ENCODE measurements around the gene SST. TPM values are rescaled to one million over a fixed set of nuclear protein-coding genes. Genes with fewer than 3 reads are reported as not detected.
"Not testable (repeated sequence)": the region's sequence is repeated elsewhere in the genome, so short reads cannot be mapped to it uniquely, and the experiment has no call there.

Gene SST
- total RNA-seq, 1 donor from 2014 or later, result not detected

DNA sequence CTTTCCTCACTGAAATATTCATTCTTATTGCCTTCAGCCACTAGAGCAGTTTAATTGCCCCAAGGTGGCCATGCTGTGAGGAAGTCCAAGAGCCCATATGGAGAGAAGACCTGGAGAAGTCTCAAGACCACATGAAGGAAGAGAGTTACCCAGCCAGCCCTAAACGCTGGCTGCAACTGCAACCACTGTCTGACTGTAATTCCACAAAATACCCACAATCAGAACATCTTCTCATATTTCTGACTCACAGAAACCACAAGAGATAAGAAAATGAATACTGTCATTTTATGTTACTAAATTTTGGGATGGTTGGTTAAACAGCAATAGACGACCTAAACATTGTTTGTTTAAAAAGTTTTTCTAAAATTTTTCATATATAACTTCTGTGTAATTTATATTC lies 14.7 kb upstream of the SST start:
- DNase-seq (ENCODE audit: low read depth), result no peak

DNA sequence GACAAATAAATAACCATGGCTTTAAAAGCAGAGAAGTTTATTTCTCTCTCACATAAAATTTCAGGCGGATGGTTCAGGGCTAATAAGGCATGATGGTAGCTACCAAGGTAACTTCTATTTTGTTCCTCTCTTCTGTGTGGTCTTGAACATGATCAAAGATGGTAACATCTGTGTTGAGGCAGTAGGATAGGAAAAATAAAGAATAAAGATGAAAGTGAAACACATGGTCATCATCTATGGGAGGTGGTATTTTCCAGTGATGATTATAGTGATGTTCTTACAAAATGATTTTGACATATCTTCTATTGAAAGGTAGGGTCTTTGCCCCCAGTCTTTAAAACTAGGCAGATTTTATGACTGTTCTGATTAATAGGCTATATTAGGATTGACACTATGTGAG lies 14.2 kb upstream of the SST start:
- DNase-seq (ENCODE audit: low read depth), result no peak

DNA sequence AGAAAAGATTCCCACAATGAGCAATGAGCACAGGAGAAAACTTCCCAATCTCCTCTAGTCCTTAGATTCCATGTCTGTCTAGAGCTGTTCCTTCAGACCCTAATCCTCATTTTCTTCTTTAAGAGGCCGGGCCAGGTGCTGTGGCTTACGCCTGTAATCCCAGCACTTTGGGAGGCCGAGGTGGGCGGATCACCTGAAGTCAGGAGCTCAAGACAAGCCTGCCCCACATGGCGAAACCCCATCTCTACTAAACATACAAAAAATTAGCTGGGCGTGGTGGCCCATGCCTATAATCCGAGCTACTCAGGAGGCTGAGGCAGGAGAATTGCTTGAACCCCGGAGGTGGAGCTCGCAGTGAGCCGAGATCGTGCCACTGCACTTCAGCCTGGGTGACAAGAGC lies 11.6 kb upstream of the SST start:
- not testable (repeated sequence) for DNase-seq (ENCODE audit: low read depth)

DNA sequence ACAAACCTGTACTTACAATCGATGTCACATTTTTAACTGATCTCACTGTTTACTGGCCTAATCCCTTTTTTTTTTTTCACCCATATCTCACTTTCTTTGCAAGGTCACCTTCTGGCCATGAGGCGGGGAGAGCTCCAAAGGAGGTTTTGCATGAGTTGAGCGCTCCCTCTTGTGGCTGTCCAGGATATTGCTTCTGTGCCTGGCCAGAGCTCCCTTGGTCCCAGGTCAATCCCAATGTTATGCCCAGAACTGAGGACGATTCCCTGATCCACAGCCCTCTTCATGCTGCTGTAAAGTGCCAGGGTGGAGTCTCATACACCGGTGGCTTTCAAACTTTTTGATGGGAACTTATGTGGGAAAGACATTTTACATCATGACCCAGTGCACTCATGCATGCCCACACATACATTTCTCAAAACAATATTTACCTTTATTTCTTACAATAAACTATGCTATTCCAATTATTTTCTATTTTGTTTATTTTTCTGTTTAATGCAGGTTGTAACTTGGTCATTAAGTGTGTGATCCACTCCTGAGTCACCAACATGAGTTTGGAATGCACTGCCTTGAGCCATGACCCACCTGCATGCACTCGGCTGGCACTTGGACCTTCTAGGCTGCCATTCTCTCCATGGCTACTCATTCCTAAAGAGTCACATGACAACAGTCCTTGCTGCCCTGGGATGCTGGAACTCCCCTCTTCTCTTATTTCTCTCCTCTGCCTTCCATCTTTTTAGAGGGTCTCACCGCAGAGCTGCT lies 9.6 kb upstream of the SST start:
- DNase-seq (ENCODE audit: low read depth), result peak; percentile 79

DNA sequence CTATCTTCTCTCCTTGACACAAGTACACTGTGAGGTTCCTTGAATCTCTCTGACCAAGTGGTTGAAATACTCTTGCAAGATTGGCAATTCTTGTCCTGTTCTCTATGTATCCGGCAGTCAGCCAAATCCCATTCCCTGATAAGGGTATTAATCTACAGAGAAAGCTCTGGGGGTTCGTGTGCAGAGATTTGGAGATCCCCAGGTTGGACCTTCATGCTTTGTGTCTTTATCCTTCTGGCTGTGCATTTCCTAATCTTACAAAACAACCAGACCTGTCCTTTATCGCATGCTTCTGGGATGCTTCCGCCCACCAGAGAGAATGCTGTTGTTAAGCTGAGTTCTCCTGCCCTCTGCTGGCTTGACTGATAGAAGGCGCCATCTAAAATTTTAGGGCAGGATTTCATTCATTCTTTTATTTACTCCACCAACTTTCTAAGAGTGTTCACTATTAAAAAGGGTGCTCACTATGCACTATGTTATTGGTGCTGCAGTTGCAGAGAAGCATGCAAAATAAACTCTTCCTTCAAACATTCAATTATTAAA lies 8.6 kb upstream of the SST start:
- peak; percentile 50 for DNase-seq (ENCODE audit: low read depth)

DNA sequence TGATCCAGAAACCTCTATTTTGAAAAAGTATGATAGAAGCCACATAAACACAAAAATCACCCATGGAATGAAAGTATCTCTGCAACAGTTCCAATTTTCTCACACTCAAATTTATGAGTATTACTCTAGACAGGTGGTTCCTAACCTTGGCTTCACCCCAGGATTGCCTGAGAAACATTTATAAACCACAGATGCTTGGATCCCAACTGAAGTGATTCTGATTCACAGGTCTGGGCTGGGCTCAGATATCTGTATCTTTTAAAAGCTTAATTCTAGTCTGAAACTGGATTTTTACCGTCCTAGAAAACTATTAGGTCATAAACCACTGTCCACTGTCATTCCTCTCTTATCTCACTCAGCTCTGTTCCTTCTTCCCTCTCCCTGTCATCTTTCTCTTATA lies 7.4 kb upstream of the SST start:
- DNase-seq (ENCODE audit: low read depth), result no peak

DNA sequence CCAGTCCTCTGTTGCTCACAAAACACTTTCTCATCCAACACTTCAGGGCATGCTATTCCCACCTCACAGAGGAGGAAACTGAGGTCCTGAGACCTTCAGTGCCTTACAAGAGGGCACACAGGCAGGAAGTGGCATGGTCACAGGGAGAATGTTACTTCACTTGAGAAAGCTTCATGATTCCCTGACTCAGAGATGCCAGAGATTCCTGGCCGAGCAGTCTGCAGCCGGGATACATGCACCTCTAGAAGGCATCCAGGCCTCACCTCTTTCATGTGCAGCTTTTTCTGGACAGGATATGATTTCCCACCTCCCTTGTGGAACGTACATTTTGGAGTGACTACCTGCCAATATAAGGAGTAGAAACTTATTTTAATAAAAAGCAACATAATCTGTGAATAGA lies 2.8 kb upstream of the SST start:
- DNase-seq (ENCODE audit: low read depth), result no peak

DNA sequence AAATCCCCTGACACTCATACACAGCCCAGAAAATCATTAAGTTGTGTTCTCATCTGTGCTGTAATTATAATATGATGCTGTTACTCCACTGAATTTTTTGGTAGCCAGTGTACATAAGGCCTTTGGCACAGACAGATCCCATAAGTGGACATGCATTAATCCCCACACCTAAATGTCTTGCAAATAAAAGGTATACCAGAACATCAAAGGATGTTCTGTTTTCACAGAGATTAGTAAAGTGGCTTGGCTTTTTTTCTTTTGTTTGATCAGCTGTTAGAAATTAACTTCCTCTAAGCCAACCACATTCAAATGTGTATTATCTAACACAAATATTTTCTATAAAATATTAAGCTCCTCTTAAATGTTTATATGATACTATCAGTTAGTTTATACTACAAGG lies 2.7 kb downstream of the SST start:
- DNase-seq (ENCODE audit: low read depth), result no peak

DNA sequence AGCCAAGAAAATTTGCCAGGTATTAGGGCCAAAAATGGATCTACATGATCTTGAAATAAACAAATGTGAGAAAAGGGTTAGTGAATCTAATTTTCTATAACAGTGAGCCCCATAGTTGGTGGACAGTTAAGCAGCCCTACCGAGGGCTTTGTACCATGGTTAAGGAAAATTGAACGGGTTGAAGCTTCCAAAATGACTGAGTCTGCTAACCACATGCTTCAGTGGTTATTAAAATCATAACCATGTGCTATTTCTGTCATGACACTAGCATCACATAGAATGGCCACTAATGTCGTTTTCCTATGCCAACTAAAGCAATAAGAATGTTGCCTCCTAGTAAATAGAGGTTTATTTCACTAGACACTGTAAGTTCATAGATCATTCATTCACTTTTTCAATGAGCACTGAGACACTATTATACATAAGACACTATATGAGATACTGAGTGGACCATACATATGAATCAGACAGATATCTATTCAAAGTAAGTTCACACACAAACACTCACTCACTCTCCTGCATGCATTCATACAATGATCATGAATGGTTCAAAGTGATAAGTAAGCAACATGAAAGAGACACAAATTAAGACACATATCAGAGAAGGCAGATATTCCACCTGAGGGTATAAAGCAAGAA lies 4.3 kb downstream of the SST start:
- DNase-seq (ENCODE audit: low read depth), result no peak

DNA sequence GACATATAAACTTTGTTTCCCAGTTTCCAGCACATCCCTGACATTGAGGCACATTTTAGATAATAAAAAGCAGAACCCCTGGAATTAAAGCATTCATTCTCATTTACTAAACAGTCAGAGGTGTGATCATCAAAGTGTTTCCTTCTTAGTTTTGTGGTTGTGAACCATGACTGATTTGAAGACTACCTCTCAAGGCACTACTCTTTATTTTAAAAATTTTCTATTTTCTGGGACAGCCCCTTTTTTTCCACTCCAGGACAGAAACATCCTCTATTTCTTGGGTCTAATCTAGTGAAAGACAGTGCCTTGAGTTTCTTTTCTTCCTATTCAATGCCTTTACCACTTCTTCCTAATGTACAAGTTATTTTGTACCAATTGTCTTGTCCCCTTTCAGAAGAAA lies 5.2 kb downstream of the SST start:
- DNase-seq (ENCODE audit: low read depth), result no peak

DNA sequence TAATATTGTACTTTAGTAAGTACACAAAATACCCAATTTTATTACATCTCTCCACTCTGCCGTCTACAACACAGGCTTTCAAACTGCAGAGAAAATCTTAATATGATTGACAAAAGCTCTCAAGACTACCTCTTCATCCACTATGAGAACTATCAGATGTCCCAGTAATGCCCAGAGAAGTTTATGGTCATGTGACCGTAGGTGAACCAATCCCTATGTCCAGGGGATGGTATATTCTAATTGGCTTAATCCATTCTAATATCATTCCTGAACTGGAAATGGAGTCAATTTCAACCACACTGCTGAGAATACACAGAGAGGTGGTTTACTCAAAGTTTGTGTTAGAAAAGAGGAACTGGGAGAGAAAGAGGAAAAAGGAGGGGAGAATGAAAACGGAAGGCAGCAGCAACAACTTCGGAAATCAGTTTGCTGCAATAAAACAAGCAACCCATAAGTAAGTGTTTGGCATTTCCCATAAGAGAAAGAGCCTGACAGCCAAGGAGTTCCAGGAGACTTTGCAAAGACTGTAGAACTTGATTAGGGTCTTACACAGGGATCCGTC lies 7.3 kb downstream of the SST start:
- no peak for DNase-seq (ENCODE audit: low read depth)

DNA sequence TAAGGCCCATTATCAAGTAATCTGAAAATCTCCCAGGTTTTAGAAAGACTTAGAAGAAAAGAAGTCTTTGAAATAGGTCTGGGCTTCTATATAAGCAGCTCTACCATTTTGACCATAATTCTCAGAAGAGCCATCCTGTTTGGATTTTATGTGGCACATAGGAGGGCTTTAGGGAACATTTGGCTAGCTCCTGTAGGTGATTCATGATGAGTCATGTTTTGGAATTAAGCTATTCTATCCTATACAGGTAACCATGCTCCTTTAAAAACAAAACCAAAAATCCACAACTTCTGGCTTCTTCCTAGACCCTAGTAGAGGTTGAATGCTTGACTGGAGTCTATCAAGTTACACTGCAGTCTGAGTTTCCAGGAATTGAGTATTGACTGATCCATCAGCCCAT lies 8.9 kb downstream of the SST start:
- no peak for DNase-seq (ENCODE audit: low read depth)

DNA sequence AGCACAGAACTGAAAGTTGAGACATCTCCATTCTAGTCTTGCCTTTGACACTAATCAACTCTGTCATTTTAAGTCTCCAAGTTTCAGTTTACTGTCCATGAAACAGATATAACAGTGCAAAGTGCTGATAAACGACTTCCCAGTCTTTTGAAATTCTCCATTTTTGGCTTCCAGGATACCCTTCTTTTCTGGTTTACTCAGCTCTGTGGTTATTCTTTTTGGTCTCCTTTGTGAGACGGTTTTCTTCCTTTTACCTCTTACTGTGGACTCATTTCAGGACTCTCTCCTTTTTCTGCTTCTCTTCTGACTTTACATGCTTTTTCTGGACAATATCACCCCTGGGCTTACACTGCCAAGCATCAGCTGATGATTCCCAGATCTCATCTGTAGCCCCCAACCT lies 18.9 kb downstream of the SST start:
- no peak for DNase-seq (ENCODE audit: low read depth)

DNA sequence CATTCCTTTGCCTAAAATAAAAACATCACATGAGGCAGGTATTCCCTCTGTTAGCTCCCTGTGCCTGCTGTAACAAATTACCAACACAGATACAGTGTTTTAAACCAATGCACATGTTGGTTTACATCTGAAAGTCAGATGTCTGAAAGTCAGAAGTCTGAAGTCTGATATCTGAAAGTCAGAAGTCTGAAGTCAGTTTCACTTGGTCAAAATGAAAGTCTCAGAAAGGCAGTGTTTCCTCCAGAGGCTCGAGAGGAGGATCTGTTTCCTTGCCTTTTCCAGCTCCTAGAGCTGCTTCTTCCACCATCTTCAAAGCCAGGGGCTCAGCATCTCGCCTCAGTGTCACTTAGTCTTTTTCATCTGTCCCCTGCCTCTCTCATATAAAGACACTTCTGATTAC lies 22.0 kb downstream of the SST start:
- DNase-seq (ENCODE audit: low read depth), result no peak

DNA sequence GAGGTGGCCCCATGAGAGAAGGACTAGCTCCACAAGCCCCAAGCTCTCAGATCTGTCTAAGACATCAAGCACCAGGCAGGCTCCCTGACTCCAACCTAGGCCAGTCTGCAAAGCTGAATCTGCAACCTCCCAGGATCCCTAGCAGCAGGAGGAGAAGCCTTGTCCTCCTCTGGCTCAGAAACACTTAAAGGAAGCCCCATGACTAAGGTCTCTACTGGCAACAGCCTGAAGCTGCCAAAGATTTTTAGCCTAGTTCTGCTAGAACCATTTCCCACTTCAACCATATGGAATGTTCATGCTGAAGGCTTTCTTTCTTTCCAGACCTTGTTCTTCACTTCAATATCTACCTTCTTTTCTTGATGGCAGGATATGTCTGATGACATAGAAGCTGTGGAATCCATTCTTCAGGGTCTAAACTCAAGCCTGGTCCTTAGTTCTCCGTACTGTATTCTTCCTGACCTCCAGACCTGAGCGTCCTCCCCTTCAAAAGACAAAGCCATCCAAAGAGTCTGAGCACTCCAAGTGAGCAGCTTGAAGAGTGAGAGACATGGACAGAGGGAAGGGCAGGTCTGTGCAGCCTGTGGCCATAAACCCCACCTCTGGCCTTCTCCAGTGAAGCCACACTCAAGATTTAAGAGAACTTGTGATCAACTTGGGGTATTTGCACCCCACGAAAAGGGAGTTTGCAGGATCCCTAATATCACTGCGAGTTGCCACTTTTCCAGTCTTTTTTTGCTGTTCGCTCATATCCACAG lies 23.1 kb downstream of the SST start:
- no peak for DNase-seq (ENCODE audit: low read depth)

DNA sequence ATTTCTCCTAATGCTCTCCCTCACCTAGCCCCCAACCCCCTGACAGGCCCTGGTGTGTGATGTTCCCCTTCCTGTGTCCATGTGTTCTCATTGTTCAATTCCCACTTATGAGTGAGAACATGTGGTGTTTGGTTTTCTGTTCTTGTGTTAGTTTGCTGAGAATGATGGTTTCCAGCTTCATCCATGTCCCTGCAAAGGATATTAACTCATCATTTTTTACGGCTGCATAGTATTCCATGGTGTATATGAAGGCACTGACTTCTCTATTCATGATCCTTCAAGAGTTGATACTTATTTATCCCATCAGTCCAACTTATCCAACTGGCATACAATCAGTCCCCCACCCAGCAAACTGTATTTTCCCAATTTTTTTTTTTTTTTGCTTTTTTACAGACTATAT lies 24.8 kb downstream of the SST start:
- DNase-seq (ENCODE audit: low read depth), result not testable (repeated sequence)

DNA sequence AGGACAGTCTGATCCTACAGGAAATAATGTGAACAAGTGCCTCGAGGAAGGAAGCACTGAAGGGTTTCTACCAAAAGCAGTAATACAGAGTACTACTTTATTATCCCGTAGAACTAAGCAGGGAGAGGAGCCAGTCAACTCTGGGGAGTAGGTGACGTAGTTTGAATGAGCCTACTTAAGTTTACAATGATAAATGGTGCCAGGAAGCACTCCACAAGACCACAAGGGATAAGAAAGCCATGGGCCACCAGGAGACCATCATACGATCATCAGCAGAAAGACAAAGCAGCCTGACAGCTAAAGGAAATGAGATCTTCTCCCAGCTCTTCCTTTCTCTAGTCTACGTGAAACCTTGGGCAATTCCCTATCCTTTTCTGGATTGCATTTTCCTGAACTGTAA lies 27.3 kb downstream of the SST start:
- DNase-seq (ENCODE audit: low read depth), result no peak

DNA sequence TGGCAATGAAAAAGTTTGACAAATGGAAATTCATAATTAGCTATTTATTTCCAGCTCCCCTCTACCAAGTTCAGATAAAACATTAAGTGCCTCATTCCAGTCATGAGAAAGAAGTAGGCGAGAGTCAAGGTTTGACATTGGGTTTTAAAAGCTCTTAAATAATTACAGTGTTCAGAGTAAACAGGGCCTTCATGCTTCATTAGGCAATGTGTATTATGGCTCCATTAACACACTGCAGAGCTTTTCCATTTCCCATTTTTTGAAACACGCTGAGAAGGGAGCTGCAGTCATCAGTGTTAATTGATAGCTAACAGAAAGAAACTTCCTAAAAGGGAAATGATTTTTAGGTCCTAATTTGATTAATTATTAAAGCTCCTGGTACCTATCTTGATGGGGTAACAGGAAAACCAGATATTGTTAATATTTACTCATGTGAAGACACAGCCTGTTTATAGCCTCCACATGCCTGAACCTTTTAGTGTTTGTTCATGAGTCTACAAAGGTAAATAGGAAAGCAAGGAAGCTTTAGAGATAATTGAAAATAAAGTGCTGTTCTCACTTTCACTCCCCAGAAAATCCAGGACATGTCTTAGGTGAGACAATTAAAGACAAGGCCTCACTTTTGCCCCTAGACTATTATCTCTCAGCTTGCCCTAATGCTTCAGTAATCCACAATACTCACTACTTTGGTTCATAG lies 28.7 kb downstream of the SST start:
- no peak for DNase-seq (ENCODE audit: low read depth)

DNA sequence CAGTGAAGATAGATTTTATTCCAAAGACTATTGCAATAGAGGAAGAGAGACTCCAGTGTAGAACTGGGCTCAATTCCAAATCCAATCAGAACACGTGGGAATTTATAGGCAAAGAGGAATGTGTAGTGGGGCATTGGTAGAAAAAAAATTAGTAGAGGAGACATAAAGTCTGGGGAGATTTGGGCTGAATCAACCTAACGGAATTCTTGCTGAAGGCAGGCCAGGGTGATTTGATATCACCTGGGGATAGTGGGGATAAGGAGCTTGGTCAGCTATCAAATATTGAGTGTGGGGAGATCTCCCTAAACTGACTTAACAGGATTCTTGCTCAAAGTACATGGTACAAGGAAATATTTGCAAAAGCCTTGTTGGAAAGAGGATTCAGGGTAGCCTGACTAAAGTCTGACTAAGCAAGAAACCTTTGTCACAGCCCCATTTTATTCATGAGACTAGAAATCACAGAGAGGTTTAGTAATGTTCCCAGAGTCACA lies 29.6 kb downstream of the SST start:
- DNase-seq (ENCODE audit: low read depth), result no peak

DNA sequence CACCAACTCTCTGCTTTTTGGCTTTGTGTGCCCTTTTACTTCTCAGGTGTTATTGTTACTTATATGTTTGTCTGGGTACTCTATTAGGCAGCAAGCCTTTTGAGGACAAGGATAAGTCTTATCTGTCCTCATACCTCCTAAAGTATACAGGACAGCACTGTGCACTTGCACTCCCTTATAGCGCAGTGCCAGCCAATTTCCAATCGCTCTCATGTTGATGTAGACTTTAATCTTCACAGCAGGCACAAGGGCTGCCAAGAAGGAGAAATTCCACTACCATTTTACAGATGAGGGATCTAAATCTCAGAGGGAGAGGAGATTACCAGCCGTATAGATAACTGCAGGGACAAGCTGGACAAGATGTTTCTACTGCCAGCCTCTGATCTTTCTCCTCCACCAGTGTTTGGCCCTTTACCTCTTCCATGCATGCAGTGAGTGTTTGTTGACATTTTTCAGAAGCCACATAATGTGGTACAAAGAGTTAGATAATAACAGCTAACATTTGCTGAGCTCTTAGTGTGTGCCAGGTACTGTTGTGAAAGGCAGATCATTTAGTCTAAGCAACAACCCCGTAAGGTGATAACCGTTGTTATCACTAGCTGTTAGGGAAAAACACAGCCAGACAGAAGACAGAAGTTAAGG lies 30.1 kb downstream of the SST start:
- no peak for DNase-seq (ENCODE audit: low read depth)

DNA sequence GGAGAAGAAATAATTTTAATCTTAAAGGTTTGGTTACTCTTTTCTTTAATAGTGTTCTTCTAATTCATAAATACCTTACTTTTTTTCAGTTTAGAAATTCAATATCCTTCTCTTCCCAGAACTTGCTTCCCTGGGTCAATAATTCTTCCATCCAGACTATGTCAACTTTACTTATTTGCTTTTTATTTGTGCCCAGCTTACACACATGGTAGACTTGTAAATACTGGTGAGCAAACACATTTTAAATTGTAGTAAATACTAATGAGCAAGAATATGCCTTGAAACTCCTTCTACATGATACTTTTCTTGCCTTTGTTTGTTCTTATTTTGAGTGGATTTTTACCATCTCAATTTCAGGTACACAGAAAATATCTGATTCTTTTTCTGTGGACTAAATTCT lies 33.7 kb downstream of the SST start:
- DNase-seq (ENCODE audit: low read depth), result no peak

All from myocyte (in vitro differentiated cells).